Activated naive CD4-positive, alpha-beta T cell treated with anti-CD3 and anti-CD28 coated beads, Interleukin-2, amount 50 U/mL, for 16 hours (primary cell): ENCODE data around the gene RNF17.

ENCODE experiments used
- DNase-seq: peaks from one replicate; pipeline ENCODE4 v3.0.0-alpha.2; 2020

The RNF17 gene

GRCh38 chr13:24906268-24906667, 142.3 kb downstream of the RNF17 start:
- no peak for DNase-seq

GRCh38 chr13:24910502-24911132, 146.6 kb downstream of the RNF17 start:
- no peak for DNase-seq

- no peak for DNase-seq
Observed at GRCh38 chr13:24911133-24911908, 147.4 kb downstream of the RNF17 start.

GRCh38 chr13:24916464-24916863, 152.5 kb downstream of the RNF17 start:
- no peak for DNase-seq

- DNase-seq, result no peak
Observed at GRCh38 chr13:24921003-24921402, 157.0 kb downstream of the RNF17 start.

GRCh38 chr13:24921881-24922280, 157.9 kb downstream of the RNF17 start:
- DNase-seq, result no peak

GRCh38 chr13:24922387-24922744, 158.4 kb downstream of the RNF17 start:
- no peak for DNase-seq

- DNase-seq, result peak; percentile 93
Observed at GRCh38 chr13:24922745-24923591, 159.0 kb downstream of the RNF17 start.

GRCh38 chr13:24925318-24926231, 161.6 kb downstream of the RNF17 start:
- DNase-seq, result no peak

GRCh38 chr13:24927810-24928404, 163.9 kb downstream of the RNF17 start:
- DNase-seq, result no peak

GRCh38 chr13:24929196-24929595, 165.2 kb downstream of the RNF17 start:
- DNase-seq, result no peak
